Nephron progenitor cell (in vitro differentiated cells): Measurements from ENCODE around the gene SLMAP.

Experiments
- DNase-seq: peaks from one replicate; pipeline ENCODE4 v3.0.0; 2021
- H3K27ac Mint-ChIP-seq: 2 replicates; pipeline ENCODE4 v1.8.0; 2021; ENCODE audit warnings: mild to moderate bottlenecking, moderate library complexity, mixed read lengths
- H3K27me3 Mint-ChIP-seq: 2 replicates; pipeline ENCODE4 v1.8.0; 2021; ENCODE audit warnings: mild to moderate bottlenecking, low read depth, mixed read lengths; ENCODE audit not compliant: poor library complexity
- H3K36me3 Mint-ChIP-seq: 2 replicates; pipeline ENCODE4 v1.8.0; 2021; ENCODE audit warnings: low read depth, mixed read lengths
- H3K4me1 Mint-ChIP-seq: 2 replicates; pipeline ENCODE4 v1.8.0; 2021; ENCODE audit warnings: mixed read lengths
- H3K4me3 Mint-ChIP-seq: 2 replicates; pipeline ENCODE4 v1.8.0; 2021; ENCODE audit warnings: mild to moderate bottlenecking, moderate library complexity, mixed read lengths
- H3K9me3 Mint-ChIP-seq: 2 replicates; pipeline ENCODE4 v1.8.0; 2021; ENCODE audit warnings: mild to moderate bottlenecking, moderate library complexity, mixed read lengths
- CTCF ChIP-seq: fragments of 200-600 bp; sonication (generic); IDR thresholded peaks from 2 replicates; pipeline ENCODE4 v1.5.0; 2021; ENCODE audit warnings: antibody characterized with exemption

Gene SLMAP

GRCh38 chr3:57755368-57755675, 787 bp upstream of the SLMAP start:
- DNase-seq: no peak
- Mint-ChIP-seq H3K36me3 (peaks cover 10% of the 10 kb centered on the region), H3K4me3 (peak overlapping the region; percentile 96), H3K27ac (peak overlapping the region; percentile 97), H3K9me3 (no peaks in the 10 kb centered on the region), H3K27me3 (no peaks in the 10 kb centered on the region), H3K4me1 (peaks cover 37% of the 10 kb centered on the region)
- peak; percentile 23 for TF ChIP-seq CTCF

DNA sequence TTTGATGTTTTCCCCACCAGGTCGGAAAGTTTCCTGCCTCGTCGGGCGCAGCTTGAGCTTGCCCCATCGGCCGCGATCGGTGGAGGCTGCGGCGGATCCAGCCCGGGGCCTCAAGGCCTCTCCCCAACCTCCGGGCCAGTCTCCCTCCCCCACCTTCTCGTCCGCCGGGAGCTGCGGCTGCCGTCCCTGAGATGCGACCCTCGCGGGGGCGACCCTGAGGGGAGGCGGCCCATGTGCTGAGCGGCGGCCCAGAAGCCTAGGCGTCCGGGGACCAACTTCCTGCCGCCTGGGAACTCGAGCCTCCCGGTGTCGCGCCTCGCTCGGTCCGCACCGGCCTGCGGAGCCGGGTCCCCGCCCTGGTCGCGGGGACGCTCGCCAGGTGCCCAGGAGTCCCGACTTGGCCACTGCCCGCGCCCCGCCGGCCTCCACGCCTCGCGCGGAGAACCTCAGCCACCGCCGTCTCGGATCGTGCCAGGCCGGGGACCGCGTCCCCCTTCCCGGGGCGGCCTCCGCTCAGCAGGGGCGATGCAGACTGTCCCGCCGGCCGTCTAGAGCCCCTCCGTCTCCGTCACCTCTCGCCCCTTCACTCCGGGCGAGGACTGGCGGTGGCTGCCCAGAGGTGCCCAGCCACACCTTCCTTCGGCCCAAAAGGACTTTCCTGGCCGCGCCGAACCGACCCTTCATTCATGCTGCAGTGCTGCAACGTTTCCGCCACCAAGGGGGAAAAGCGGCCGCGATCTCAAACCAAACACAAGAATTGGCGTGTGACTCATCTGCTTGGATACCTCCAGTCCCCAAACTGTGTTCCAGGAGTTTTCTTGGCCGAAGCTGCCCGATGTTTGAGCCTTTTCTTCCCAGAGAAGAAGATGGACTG, 656 bp downstream of the SLMAP start:
- peak; percentile 65 for DNase-seq
- H3K4me1 Mint-ChIP-seq: peaks cover 37% of the 10 kb centered on the region
- H3K4me3 Mint-ChIP-seq: peak overlapping the region; percentile 98
- no peaks in the 10 kb centered on the region for H3K27me3 Mint-ChIP-seq
- TF ChIP-seq CTCF: no peak
- peaks cover 21% of the 10 kb centered on the region for H3K36me3 Mint-ChIP-seq
- no peaks in the 10 kb centered on the region for H3K9me3 Mint-ChIP-seq
- H3K27ac Mint-ChIP-seq: peak overlapping the region; percentile 94

DNA sequence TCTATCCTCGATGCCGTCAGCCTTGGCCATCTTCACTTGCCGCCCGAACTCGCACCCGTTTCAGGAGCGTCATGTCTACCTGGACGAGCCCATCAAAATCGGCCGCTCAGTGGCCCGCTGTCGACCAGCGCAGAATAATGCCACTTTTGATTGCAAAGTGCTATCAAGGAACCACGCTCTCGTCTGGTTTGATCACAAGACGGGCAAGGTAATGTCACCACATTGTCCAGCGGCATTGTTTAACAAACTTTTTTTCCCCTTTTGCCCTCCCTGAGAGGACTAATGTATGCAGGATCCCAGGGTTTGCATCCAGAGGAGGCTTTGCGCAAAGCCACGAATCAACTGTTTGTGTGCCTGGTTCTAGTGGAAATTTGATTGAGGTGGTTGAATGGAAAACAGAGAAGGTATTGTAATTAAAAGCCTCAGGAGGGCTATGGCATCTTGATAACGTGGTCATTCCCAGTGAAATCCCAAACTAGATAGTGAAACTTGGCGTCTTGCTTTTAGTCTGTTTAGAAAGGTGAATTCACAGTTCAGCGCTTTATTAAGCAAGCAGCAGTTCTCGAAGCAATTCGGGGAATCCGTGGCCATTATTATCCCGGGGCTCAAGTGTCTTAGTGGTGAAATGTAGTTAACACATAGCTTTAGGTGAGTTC, 1.7 kb downstream of the SLMAP start:
- Mint-ChIP-seq H3K27ac (peak overlapping the region; percentile 94), H3K4me1 (peaks cover 43% of the 10 kb centered on the region), H3K9me3 (no peaks in the 10 kb centered on the region), H3K27me3 (no peaks in the 10 kb centered on the region), H3K36me3 (peaks cover 27% of the 10 kb centered on the region), H3K4me3 (peak overlapping the region; percentile 98)
- DNase-seq: peak; percentile 16
- TF ChIP-seq CTCF: no peak

DNA sequence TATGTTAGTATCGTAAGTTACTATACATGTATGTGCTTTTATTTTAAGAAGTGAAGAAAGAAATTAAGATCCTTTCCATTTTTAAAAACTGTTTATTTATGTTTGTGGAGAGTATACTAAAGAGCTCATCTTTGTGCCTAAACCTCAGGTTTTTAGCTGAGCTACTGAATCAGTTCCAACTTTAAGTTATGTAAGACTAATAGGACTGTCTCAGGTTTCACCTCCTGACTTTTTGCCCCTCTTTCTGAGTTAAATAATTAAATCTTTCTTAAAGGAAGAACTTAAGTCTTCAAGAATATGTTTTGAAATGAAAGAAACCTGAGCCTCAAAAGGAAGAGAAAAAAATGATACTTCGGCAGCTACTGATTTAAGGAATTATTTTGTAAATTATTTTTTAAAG, 2.6 kb downstream of the SLMAP start:
- no peak for DNase-seq
- Mint-ChIP-seq H3K27ac (no peak overlapping the region), H3K4me1 (peaks cover 50% of the 10 kb centered on the region), H3K27me3 (no peaks in the 10 kb centered on the region), H3K9me3 (no peaks in the 10 kb centered on the region), H3K4me3 (peak overlapping the region; percentile 98), H3K36me3 (peaks cover 34% of the 10 kb centered on the region)
- no peak for TF ChIP-seq CTCF

- peak overlapping the region; percentile 67 for H3K27ac Mint-ChIP-seq
- no peaks in the 10 kb centered on the region for H3K9me3 Mint-ChIP-seq
- H3K4me3 Mint-ChIP-seq: no peak overlapping the region
- TF ChIP-seq CTCF: no peak
- peaks cover 72% of the 10 kb centered on the region for H3K36me3 Mint-ChIP-seq
- peaks cover 19% of the 10 kb centered on the region for H3K4me1 Mint-ChIP-seq
- no peaks in the 10 kb centered on the region for H3K27me3 Mint-ChIP-seq
- DNase-seq: no peak
These were observed 8.7 kb downstream of the SLMAP start for GRCh38 chr3:57764794-57765193.
